GM12865 (cell line): ENCODE data around the gene RASAL1.

ENCODE experiments used
- DNase-seq: peaks from one replicate; pipeline ENCODE4 v3.0.0; 2010; ENCODE audit warnings: low read depth
- H3K4me3 ChIP-seq: 2 replicates; pipeline ENCODE4 v1.5.1; 2011; ENCODE audit warnings: mild to moderate bottlenecking, low read depth, low read length, control low read depth
- TF ChIP-seq, protein P1 (sequence below): IDR thresholded peaks from 2 replicates; pipeline ENCODE4 v1.5.1; 2011; ENCODE audit warnings: low read length, control low read depth, low read depth, inconsistent platforms; ENCODE audit not compliant: insufficient read depth; ENCODE audit errors: missing control alignments

Gene RASAL1

DNA sequence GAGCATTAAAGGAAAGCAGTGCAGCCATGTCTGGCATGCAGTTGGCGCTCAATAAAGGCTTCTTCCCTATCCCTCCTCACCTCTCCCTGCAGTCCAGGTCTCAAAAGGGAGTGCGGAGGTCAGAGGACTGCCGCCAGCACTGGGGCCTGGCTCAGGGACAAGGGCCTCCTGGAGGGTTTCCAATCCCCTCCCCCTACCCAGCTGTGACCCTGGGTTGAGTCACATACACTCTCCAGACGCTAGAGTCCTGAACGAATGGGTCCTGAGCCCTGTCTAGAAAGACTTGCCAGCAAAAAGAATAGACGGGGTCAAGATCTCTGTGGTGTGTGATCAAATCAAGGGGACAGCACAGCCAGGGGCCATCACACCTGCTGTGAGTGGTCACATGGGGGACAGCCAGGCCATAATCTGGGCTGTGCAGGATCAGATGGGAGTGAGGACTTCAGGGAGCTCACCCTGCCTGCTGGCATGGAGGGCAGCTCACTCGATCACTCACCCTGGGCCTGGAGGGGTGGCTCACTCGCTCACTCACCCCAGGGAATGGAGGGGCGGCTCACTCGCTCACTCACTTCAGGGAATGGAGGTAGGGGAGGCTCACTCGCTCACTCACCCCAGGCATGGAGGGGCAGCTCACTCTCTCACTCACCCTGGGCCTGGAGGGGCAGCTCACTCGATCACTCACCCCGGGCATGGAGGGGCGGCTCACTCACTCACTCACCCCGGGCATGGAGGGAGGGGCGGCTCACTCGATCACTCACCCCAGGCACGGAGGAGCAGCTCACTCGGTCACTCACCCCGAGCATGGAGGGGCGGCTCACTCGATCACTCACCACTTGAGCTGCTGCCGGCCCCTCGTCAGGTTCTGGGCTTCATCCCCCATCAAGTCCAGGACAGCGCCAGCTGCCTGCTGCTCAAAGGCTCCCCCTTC is 26.8 kb upstream of the RASAL1 start:
- TF ChIP-seq, protein P1, sequence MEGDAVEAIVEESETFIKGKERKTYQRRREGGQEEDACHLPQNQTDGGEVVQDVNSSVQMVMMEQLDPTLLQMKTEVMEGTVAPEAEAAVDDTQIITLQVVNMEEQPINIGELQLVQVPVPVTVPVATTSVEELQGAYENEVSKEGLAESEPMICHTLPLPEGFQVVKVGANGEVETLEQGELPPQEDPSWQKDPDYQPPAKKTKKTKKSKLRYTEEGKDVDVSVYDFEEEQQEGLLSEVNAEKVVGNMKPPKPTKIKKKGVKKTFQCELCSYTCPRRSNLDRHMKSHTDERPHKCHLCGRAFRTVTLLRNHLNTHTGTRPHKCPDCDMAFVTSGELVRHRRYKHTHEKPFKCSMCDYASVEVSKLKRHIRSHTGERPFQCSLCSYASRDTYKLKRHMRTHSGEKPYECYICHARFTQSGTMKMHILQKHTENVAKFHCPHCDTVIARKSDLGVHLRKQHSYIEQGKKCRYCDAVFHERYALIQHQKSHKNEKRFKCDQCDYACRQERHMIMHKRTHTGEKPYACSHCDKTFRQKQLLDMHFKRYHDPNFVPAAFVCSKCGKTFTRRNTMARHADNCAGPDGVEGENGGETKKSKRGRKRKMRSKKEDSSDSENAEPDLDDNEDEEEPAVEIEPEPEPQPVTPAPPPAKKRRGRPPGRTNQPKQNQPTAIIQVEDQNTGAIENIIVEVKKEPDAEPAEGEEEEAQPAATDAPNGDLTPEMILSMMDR: no peak

DNA sequence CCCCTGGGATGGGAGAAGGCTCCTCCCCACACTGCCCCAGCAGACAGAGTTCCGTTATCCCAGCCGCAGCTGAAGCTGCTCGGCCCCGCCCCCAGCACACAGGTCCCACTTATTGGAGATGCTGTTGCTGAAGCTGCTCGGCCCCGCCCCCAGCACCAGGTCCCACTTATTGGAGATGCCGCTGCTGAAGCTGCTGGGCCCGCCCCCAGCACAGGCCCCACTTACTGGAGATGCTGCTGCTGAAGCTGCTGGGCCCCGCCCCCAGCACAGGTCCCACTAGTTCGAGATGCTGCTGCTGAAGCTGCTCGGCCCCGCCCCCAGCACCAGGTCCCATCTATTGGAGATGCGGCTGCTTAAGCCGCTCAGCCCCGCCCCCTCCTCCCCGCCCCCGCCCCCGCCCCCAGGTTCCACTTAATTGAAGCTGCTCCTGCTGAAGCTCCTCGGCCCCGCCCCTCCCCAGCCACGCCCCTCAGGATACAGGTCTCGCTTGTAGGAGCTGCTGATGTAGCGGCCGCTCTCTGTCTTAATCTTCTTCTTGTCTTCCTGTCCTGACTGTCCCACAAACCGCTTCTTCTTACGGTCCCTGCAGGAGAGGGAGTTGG is 26.0 kb upstream of the RASAL1 start:
- TF ChIP-seq, protein P1: no peak
- H3K4me3 ChIP-seq: no peak overlapping the region
- DNase-seq: peak; percentile 84

More for the DNA sequence above, 26.8 kb upstream of the RASAL1 start:
- no peak for DNase-seq
- H3K4me3 ChIP-seq: no peak overlapping the region

DNA sequence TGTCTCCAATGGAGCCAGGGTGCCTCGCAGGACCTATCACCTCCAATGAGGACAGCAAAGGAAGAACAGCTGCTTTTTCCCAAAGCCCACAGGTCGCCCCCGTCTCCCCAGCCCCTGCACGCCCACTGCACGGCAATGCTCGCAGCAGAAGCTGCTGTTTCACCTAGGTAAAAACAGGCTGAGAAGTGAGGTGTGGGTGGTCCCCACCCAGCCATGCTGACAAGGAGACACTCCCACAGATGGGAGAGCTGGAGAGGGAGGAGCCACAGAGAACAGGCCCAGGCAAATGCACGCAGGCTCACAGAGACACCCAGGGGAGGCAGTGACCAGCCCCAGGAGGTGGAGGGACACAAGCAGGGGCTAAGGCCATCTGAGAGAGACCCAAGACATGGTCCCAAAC is 24.4 kb upstream of the RASAL1 start:
- no peak overlapping the region for H3K4me3 ChIP-seq
- TF ChIP-seq, protein P1: no peak
- DNase-seq: no peak

DNA sequence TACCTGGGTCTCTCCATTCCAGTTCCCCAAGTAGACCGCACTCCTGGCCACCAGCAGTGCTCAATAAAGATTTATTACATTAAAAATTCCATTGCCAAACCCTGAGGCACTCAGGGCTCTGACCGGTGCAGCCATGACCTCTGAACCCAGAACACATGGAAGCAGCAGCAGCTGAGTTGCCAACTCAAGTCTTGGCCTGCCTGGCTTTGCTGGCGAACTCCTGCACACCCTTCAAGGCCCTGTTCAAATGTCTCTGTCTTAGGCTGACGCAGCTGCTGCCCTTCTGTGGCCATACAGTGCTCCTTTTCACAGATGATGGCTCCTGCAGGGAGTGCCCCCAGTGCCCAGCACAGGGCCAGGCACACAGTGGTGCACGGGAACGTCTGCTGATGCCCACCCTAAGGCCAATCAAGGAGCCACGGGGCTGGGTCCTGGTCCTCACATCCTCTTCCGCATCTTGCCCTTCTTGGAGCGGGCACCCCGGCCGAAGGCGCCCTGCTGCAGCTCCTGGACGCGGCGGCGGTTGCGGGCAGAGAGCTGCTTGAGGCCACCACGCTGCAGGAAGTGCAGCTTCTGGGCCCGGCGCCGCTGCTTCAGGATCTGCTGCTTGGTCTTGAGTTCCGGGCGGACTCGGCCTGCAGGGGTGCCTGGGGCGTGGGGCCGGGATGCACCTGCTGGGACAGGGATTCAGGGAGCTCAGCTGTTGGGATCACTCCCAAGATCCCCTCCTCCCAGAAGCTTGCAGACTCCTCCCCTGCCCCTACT is 23.1 kb upstream of the RASAL1 start:
- DNase-seq: no peak
- TF ChIP-seq, protein P1: no peak
- H3K4me3 ChIP-seq: no peak overlapping the region

DNA sequence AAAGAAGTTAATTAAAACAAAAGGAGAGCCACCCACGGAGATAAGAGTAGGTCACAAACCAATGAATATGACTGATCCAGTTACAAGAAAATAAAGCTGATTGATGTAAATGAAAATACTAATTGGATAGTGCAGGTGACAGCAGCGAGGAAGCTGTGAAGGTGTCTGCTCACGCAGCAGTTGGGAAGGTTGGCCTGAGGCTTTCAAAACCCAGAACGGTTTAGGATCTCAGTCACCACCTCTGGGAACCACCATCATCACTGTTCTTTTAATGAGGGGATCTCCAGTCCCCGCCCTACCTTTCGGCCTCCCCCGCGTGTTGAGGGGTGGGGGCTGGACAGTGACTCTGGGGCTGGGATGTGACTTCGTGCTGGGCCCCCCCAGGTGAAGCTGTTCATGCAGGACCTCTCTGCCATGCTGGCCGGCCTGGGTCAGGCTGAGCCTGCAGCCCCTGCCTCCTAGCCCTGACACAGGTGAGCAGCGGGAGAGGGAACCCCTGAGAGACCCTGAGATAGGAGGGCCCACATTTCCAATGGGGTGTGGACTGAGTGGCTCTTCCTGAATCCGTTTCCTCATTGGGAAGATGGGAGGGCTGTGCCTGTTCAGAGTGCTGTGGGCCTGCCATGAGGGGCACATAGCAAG is 21.8 kb upstream of the RASAL1 start:
- TF ChIP-seq, protein P1: no peak
- H3K4me3 ChIP-seq: no peak overlapping the region
- DNase-seq: no peak

DNA sequence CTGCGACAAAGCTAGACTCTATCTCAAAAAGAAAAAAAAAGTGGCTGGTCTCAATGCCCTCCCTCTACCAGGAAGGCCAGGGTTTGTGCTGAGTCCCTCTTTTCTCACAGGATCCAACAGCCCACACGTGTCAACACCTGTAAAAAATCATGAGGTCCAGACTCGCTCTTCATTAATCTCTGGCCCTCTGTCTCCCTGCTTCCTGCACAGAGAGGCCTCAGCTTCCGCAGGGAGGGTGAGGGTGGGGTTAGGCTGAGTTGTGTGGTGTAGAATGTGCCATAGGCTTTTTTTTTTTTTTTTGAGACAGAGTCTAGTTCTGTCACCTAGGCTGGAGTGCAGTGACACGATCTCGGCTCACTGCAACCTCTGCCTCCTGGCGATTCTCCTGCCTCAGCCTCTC is 20.1 kb upstream of the RASAL1 start:
- no peak for DNase-seq
- TF ChIP-seq, protein P1: no peak
- H3K4me3 ChIP-seq: no peak overlapping the region
